ENCODE results near the gene MLLT10.

The MLLT10 gene

GRCh38 chr10:21751341-21752310 is 217.6 kb downstream of the MLLT10 start:
- TF ChIP-seq REST (IDR thresholded peaks at IDR 0.05; ENCODE audit: insufficient read depth in 1 of 2, low read depth in 2 of 2, low read length in 2 of 2) (no peak), POLR2AphosphoS5 (IDR thresholded peaks at IDR 0.05; ENCODE audit: low read depth, low read length) (no peak), FOXP2 (optimal IDR thresholded peaks at IDR 0.05; ENCODE audit: borderline replicate concordance, extremely low read depth, extremely low read length, insufficient read depth) (no peak), SIN3A (IDR thresholded peaks at IDR 0.05; ENCODE audit: borderline replicate concordance, insufficient read depth, low read length) (no peak), TAF1 (IDR thresholded peaks at IDR 0.05; ENCODE audit: borderline replicate concordance, insufficient read depth, low read length) (no peak)

GRCh38 chr10:21753497-21754270 is 219.7 kb downstream of the MLLT10 start:
- no peak for TF ChIP-seq FOXP2 (optimal IDR thresholded peaks at IDR 0.05; ENCODE audit: borderline replicate concordance, extremely low read depth, extremely low read length, insufficient read depth)
- no peak for TF ChIP-seq POLR2AphosphoS5 (IDR thresholded peaks at IDR 0.05; ENCODE audit: low read depth, low read length)
- no peak for TF ChIP-seq SIN3A (IDR thresholded peaks at IDR 0.05; ENCODE audit: borderline replicate concordance, insufficient read depth, low read length)
- TF ChIP-seq REST (IDR thresholded peaks at IDR 0.05; ENCODE audit: insufficient read depth in 1 of 2, low read depth in 2 of 2, low read length in 2 of 2), result no peak
- TF ChIP-seq TAF1 (IDR thresholded peaks at IDR 0.05; ENCODE audit: borderline replicate concordance, insufficient read depth, low read length), result no peak

- no peak for TF ChIP-seq REST (IDR thresholded peaks at IDR 0.05; ENCODE audit: insufficient read depth in 1 of 2, low read depth in 2 of 2, low read length in 2 of 2)
- no peak for TF ChIP-seq FOXP2 (optimal IDR thresholded peaks at IDR 0.05; ENCODE audit: borderline replicate concordance, extremely low read depth, extremely low read length, insufficient read depth)
- TF ChIP-seq SIN3A (IDR thresholded peaks at IDR 0.05; ENCODE audit: borderline replicate concordance, insufficient read depth, low read length), result no peak
- TF ChIP-seq POLR2AphosphoS5 (IDR thresholded peaks at IDR 0.05; ENCODE audit: low read depth, low read length), result no peak
- no peak for TF ChIP-seq TAF1 (IDR thresholded peaks at IDR 0.05; ENCODE audit: borderline replicate concordance, insufficient read depth, low read length)
Measured at GRCh38 chr10:21754410-21755011, 220.5 kb downstream of the MLLT10 start.

- TF ChIP-seq FOXP2 (optimal IDR thresholded peaks at IDR 0.05; ENCODE audit: borderline replicate concordance, extremely low read depth, extremely low read length, insufficient read depth) (no peak), SIN3A (IDR thresholded peaks at IDR 0.05; ENCODE audit: borderline replicate concordance, insufficient read depth, low read length) (no peak), TAF1 (IDR thresholded peaks at IDR 0.05; ENCODE audit: borderline replicate concordance, insufficient read depth, low read length) (no peak), REST (IDR thresholded peaks at IDR 0.05; ENCODE audit: insufficient read depth in 1 of 2, low read depth in 2 of 2, low read length in 2 of 2) (no peak), POLR2AphosphoS5 (IDR thresholded peaks at IDR 0.05; ENCODE audit: low read depth, low read length) (no peak)
Measured at GRCh38 chr10:21756707-21757106, 222.7 kb downstream of the MLLT10 start.
